GM21528 (cell line): ENCODE measurements around the gene NFATC3.

Experiments used
- ATAC-seq: cut with Tn5 transposase; IDR thresholded peaks from one replicate; pipeline ENCODE4 v1.9.1; 2021; ENCODE audit warnings: mild to moderate bottlenecking, moderate library complexity; ENCODE audit not compliant: unreplicated experiment, low FRiP score

The NFATC3 gene

GRCh38 chr16:68179855-68180254 is 94.7 kb downstream of the NFATC3 start:
- ATAC-seq = no peak

DNA sequence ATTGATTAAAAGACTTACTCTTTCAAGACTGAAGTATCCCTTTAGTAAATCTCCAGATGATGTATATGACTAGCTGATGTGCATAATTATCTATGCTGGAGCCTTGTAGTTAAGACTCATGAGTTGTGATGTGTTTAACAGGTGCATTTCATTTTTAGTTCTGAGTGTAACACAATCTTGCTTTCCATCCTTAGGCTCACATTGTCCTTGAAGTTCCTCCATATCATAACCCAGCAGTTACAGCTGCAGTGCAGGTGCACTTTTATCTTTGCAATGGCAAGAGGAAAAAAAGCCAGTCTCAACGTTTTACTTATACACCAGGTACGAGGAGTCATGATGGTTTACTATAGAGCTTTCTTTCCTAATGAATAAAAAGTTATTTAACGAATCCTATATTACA is 97.9 kb downstream of the NFATC3 start:
- ATAC-seq = no peak

- no peak for ATAC-seq
Measured at GRCh38 chr16:68186877-68187276, 101.7 kb downstream of the NFATC3 start.

DNA sequence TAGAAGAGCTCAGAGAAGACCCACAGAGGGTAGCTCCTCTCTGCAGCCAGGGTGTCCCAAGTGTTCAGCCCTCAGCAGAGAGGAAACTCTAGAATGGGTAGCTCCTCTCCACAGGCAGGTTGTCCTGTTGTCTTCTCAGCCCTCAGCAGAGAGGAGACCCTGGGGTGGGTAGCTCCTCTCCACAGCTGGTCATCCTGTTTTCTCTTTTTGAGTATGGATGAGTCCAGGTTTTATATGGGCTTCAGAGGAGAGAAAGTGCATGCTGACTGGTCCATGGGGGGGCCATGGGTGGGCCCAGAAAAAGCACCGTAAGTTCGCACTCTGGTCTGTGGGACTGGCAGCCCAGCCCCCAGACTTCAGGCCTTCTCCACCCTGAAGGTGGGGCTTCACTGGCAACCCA is 102.3 kb downstream of the NFATC3 start:
- ATAC-seq = no peak

DNA sequence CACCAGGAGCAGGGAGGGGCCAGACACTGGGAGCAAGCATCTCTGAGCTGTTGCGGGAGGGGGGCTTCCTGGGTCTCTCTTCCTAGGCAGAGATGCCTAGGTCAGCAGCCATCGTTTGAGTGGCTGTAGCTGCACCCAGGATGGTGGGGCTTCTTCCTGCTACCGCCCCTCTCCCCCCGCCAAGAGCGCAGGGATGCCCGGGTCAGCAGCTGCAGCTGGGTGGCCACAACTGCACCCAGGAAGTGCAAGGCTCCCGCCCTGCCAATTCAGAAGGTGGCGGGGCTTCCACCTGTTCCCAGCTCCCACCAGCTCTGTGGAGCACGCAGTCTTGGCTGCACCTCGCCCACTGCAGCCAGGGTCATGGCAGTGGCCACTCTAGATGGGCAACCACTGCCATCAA is 103.0 kb downstream of the NFATC3 start:
- no peak for ATAC-seq

GRCh38 chr16:68190081-68190480 is 104.9 kb downstream of the NFATC3 start:
- ATAC-seq = no peak

- no peak for ATAC-seq
Measured at GRCh38 chr16:68190736-68191510, 105.8 kb downstream of the NFATC3 start.

GRCh38 chr16:68194251-68194650 is 109.1 kb downstream of the NFATC3 start:
- ATAC-seq = no peak

GRCh38 chr16:68197250-68197649 is 112.1 kb downstream of the NFATC3 start:
- no peak for ATAC-seq

- ATAC-seq = no peak
Measured at GRCh38 chr16:68200088-68200783, 115.1 kb downstream of the NFATC3 start.

- no peak for ATAC-seq
Measured at GRCh38 chr16:68202091-68202519, 116.9 kb downstream of the NFATC3 start.

GRCh38 chr16:68206245-68206644 is 121.1 kb downstream of the NFATC3 start:
- no peak for ATAC-seq

- ATAC-seq = no peak
Measured at GRCh38 chr16:68214726-68215125, 129.6 kb downstream of the NFATC3 start.

- ATAC-seq = no peak
Measured at GRCh38 chr16:68215302-68215701, 130.1 kb downstream of the NFATC3 start.

- no peak for ATAC-seq
Measured at GRCh38 chr16:68216240-68216639, 131.1 kb downstream of the NFATC3 start.

DNA sequence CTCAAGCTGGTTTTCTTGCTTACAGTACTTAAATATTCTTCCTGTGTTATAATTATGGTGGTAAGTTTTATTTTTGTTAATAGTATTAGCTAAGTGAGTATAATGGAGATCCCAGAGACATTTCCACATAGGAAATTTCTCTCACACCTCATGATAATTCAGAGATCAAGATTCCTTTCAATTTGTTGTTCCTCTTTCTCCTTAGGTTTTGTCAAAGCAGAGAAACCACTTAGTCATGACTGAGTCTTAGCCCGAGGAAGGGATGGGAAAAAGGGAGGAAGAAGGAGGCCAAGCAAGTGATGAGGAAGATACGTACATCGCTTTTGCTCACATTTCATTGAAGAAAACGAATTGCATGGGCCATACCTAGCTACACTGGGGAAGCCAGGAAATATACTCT is 132.3 kb downstream of the NFATC3 start:
- ATAC-seq = no peak

- no peak for ATAC-seq
Measured at GRCh38 chr16:68219725-68220351, 134.7 kb downstream of the NFATC3 start.

DNA sequence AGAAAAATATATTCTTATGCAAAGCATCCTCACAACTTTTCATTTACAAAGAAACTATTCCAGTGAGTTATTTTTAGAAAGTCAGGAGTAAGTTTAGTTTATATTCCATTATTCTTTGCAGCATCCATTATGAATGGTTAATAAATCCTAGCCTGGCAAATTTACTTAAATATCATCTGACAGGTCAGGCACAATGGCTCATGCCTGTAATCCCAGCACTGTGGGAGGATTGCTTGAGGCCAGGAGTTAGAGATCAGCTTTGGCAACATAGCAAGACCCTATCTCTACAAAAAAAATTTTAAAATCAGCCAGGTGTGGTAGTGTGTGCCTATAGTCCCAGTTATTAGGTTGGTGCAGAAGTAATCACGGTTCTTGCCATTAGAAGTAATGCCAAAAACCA is 137.9 kb downstream of the NFATC3 start:
- no peak for ATAC-seq

- no peak for ATAC-seq
Measured at GRCh38 chr16:68226116-68226515, 140.9 kb downstream of the NFATC3 start.

DNA sequence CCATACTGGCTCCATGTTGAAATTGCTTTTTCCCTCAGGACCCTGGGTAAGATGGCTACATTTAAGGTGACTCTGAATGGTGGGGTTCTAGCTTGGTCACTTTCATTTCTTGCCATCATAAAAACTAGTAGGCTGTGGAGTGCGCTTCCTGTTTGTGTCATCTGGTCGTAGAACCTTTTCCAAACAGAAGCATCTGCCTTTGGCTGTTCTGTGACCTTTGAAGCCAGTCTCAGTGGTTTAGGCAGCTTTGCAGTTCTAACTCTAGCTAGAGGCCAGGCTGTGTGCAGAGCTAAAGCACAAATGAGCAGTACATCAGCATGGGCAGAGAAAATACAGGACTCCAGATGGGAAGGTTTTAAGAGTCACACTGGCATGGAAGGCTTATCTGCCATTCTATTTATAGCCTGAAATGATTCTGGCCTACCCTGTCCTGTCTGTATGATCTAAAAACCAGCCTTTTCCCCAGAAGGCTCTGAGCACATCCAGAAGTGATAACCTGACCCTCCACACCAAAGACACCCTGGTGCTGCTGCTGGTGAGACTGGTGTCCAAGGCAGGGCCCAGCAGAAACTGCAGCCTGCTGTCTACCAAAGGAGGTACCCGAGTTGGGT is 142.1 kb downstream of the NFATC3 start:
- ATAC-seq = no peak
